GM18517 (cell line): ENCODE data around the gene GPR87.

Source experiments
- ATAC-seq: cut with Tn5 transposase; IDR thresholded peaks from one replicate; pipeline ENCODE4 v1.9.1; 2021; ENCODE audit warnings: mild to moderate bottlenecking, moderate library complexity; ENCODE audit not compliant: unreplicated experiment

Gene GPR87

GRCh38 chr3:151283907-151284461 is 32.6 kb downstream of the GPR87 start:
- ATAC-seq: no peak

GRCh38 chr3:151283387-151283786 is 33.2 kb downstream of the GPR87 start:
- no peak for ATAC-seq

- peak; percentile 50 for ATAC-seq
Observed at GRCh38 chr3:151282921-151283320, 33.7 kb downstream of the GPR87 start.

- ATAC-seq: no peak
Observed at GRCh38 chr3:151281671-151282324, 34.8 kb downstream of the GPR87 start.

GRCh38 chr3:151278230-151278629 is 38.4 kb downstream of the GPR87 start, which contains the start of gene P2RY14:
TSS of gene P2RY14 (minus strand) at chr3:151278542. CDS start at chr3:151214316, 64,226 bp downstream.
- ATAC-seq: no peak

- ATAC-seq: peak; percentile 71
Observed at GRCh38 chr3:151276687-151277042, 40.0 kb downstream of the GPR87 start.

GRCh38 chr3:151276038-151276686 is 40.5 kb downstream of the GPR87 start:
- peak; percentile 9 for ATAC-seq

- no peak for ATAC-seq
Observed at GRCh38 chr3:151275091-151275490, 41.5 kb downstream of the GPR87 start.

- ATAC-seq: no peak
Observed at GRCh38 chr3:151269631-151270030, 47.0 kb downstream of the GPR87 start.

- ATAC-seq: peak; percentile 25
Observed at GRCh38 chr3:151268267-151269235, 48.1 kb downstream of the GPR87 start.

- ATAC-seq: no peak
Observed at GRCh38 chr3:151267066-151267465, 49.6 kb downstream of the GPR87 start.

GRCh38 chr3:151265866-151266265 is 50.8 kb downstream of the GPR87 start:
- ATAC-seq: peak; percentile 99

GRCh38 chr3:151265166-151265565 is 51.5 kb downstream of the GPR87 start:
- ATAC-seq: no peak

- no peak for ATAC-seq
Observed at GRCh38 chr3:151264605-151265004, 52.0 kb downstream of the GPR87 start.

GRCh38 chr3:151262871-151263525 is 53.6 kb downstream of the GPR87 start:
- ATAC-seq: no peak

- ATAC-seq: no peak
Observed at GRCh38 chr3:151259664-151260063, 57.0 kb downstream of the GPR87 start.

- no peak for ATAC-seq
Observed at GRCh38 chr3:151256749-151257148, 59.9 kb downstream of the GPR87 start.

GRCh38 chr3:151248772-151249337 is 67.8 kb downstream of the GPR87 start:
- no peak for ATAC-seq
